ENCODE measurements around the gene BCOR. TPM values are rescaled to one million over a fixed set of nuclear protein-coding genes. Genes with fewer than 3 reads are reported as not detected.

BCOR gene
- total and polyA plus RNA-seq, 9 of the 15 experiments (the other 6 are each of a cell fraction or from before 2014, with no cell fraction given), result 27.5 to 113 (median 37.6) TPM

- TF ChIP-seq DLX4 (CRISPR knock-in tag; IDR thresholded peaks at IDR 0.05), result no peak
- no peak for TF ChIP-seq CBX2 (IDR thresholded peaks at IDR 0.05; ENCODE audit: insufficient read depth, low read length, poor library complexity, severe bottlenecking)
- TF ChIP-seq HBP1 (CRISPR knock-in tag; IDR thresholded peaks at IDR 0.05), result no peak
- TF ChIP-seq ZNF696 (CRISPR knock-in tag; conservative IDR thresholded peaks at IDR 0.05), result no peak
- peak; percentile 95 for TF ChIP-seq CHD1 (IDR thresholded peaks at IDR 0.05; ENCODE audit: low read length)
- TF ChIP-seq SIRT6 (IDR thresholded peaks at IDR 0.05; ENCODE audit: low read depth, low read length), result no peak
- TF ChIP-seq SLC30A9 (CRISPR knock-in tag; IDR thresholded peaks at IDR 0.05), result no peak
- no peak for TF ChIP-seq RCOR1 (IDR thresholded peaks at IDR 0.05; ENCODE audit: borderline replicate concordance in 1 of 2, low read depth in 2 of 2, low read length in 2 of 2)
- no peak for TF ChIP-seq KDM2B (CRISPR knock-in tag; IDR thresholded peaks at IDR 0.05)
- no peak for TF ChIP-seq SP1 (CRISPR knock-in tag; IDR thresholded peaks at IDR 0.05)
- no peak for TF ChIP-seq COPS2 (conservative IDR thresholded peaks at IDR 0.05)
- TF ChIP-seq NFRKB (IDR thresholded peaks at IDR 0.05; ENCODE audit: low read depth), result no peak
- TF ChIP-seq ZSCAN29 (IDR thresholded peaks at IDR 0.05), result no peak
- TF ChIP-seq MGA (IDR thresholded peaks at IDR 0.05), result no peak
- TF ChIP-seq MAFG (tag; conservative IDR thresholded peaks at IDR 0.05), result no peak
These were observed at the start of gene BCOR (continued) for GRCh38 chrX:40097504-40098263.
